IMR-90 (cell line): ENCODE data around the gene GPR183. TPM values are rescaled to one million over a fixed set of nuclear protein-coding genes. Genes with fewer than 3 reads are reported as not detected.

Source experiments
- ATAC-seq: fragments of 200-7000 bp; cut with Tn5 transposase; 2 replicates; pipeline ENCODE4 v1.9.1; 2020; ENCODE audit warnings: low read depth, mild to moderate bottlenecking, moderate library complexity
- BruUV-seq: library from RNA; stranded (reverse); fragments of 400-500 nt; replicated peaks from 2 replicates; lab custom pipeline; 2021; lab: Mats Ljungman, UMichigan
- CTCF ChIA-PET: fragments of 300-600 bp; formaldehyde crosslinking; extraction: SDS; loops from one replicate; lab custom pipeline; 2021; ENCODE audit warnings: antibody characterized with exemption; lab: Yijun Ruan, JAX
- POLR2A ChIA-PET: fragments of 300-600 bp; sonication (Branson Sonifier 250); formaldehyde crosslinking; loops from one replicate; lab custom pipeline; 2022; ENCODE audit warnings: antibody characterized with exemption; ENCODE audit not compliant: unreplicated experiment; lab: Charles Lee
- DNase-seq: peaks from one replicate; pipeline ENCODE4 v3.0.0; 2013
- H2AFZ ChIP-seq: replicated peaks from 2 replicates; pipeline ENCODE3; 2013; ENCODE audit warnings: low read length, mild to moderate bottlenecking; ENCODE audit not compliant: poor library complexity
- H2AK5ac ChIP-seq: 2 replicates; pipeline ENCODE4 v1.6.1; 2013; ENCODE audit warnings: low read depth, low read length, inconsistent platforms
- H2AK9ac ChIP-seq: replicated peaks from 2 replicates; pipeline ENCODE3; 2013; ENCODE audit warnings: mild to moderate bottlenecking, low read depth, low read length, moderate library complexity; ENCODE audit not compliant: poor library complexity
- H2BK120ac ChIP-seq: 2 replicates; pipeline ENCODE4 v1.6.1; 2013; ENCODE audit warnings: low read depth, low read length, inconsistent platforms
- H2BK15ac ChIP-seq: 3 replicates; pipeline ENCODE4 v1.6.1; 2013; ENCODE audit warnings: low read depth, low read length, inconsistent platforms
- H2BK20ac ChIP-seq: 2 replicates; pipeline ENCODE4 v1.6.1; 2013; ENCODE audit warnings: low read depth, mild to moderate bottlenecking, inconsistent platforms, low read length, moderate library complexity
- H2BK5ac ChIP-seq: 2 replicates; pipeline ENCODE4 v1.6.1; 2013; ENCODE audit warnings: mild to moderate bottlenecking, low read depth, low read length, inconsistent platforms; ENCODE audit not compliant: poor library complexity, severe bottlenecking
- H3K14ac ChIP-seq: replicated peaks from 2 replicates; pipeline ENCODE4 v1.6.1; 2013; ENCODE audit warnings: low read depth, low read length, inconsistent platforms
- H3K18ac ChIP-seq: 2 replicates; pipeline ENCODE4 v1.6.1; 2013; ENCODE audit warnings: low read depth, low read length, control low read depth
- H3K23ac ChIP-seq: 2 replicates; pipeline ENCODE4 v1.6.1; 2013; ENCODE audit warnings: low read depth, low read length, inconsistent platforms
- H3K27ac ChIP-seq: 2 replicates; pipeline ENCODE4 v1.5.1; 2013; ENCODE audit warnings: mild to moderate bottlenecking, control low read depth, low read length; ENCODE audit not compliant: insufficient read depth
- H3K27me3 ChIP-seq: 2 replicates; pipeline ENCODE4 v1.6.1; 2013; ENCODE audit warnings: low read length; ENCODE audit not compliant: control insufficient read depth, insufficient read depth
- H3K36me3 ChIP-seq: 2 replicates; pipeline ENCODE4 v1.6.1; 2013; ENCODE audit warnings: low read length, mixed read lengths; ENCODE audit not compliant: control insufficient read depth, insufficient read depth
- H3K4ac ChIP-seq: 2 replicates; pipeline ENCODE4 v1.6.1; 2013; ENCODE audit warnings: low read depth, low read length, inconsistent platforms
- H3K4me1 ChIP-seq: 2 replicates; pipeline ENCODE4 v1.6.1; 2013; ENCODE audit warnings: low read length, mixed read lengths; ENCODE audit not compliant: control insufficient read depth, insufficient read depth
- H3K4me2 ChIP-seq: 2 replicates; pipeline ENCODE4 v1.6.1; 2013; ENCODE audit warnings: low read depth, mild to moderate bottlenecking, control low read depth, low read length, moderate library complexity
- H3K4me3 ChIP-seq: 2 replicates; pipeline ENCODE4 v1.5.1; 2013; ENCODE audit warnings: low read depth, mild to moderate bottlenecking, control low read depth, low read length, moderate library complexity; ENCODE audit not compliant: insufficient read depth
- H3K56ac ChIP-seq: 2 replicates; pipeline ENCODE4 v1.6.1; 2013; ENCODE audit warnings: low read length, inconsistent platforms; ENCODE audit not compliant: insufficient read depth; ENCODE audit errors: extremely low read depth
- H3K79me1 ChIP-seq, 2 experiments: 2 replicates each; pipeline ENCODE4 v1.6.1; 2013; ENCODE audit warnings: low read length in 2 of 2, inconsistent platforms in 1 of 2, low read depth in 1 of 2
- H3K9ac ChIP-seq: 2 replicates; pipeline ENCODE4 v1.6.1; 2013; ENCODE audit warnings: low read depth, low read length, control low read depth
- H3K9me1 ChIP-seq: 2 replicates; pipeline ENCODE4 v1.6.1; 2013; ENCODE audit warnings: low read length, inconsistent platforms; ENCODE audit not compliant: insufficient read depth
- H3K9me3 ChIP-seq: 2 replicates; pipeline ENCODE4 v1.6.1; 2013; ENCODE audit warnings: low read length; ENCODE audit not compliant: control insufficient read depth, insufficient read depth
- H4K20me1 ChIP-seq: 2 replicates; pipeline ENCODE4 v1.6.1; 2013; ENCODE audit warnings: low read length, inconsistent platforms; ENCODE audit not compliant: insufficient read depth
- H4K5ac ChIP-seq: 2 replicates; pipeline ENCODE4 v1.6.1; 2013; ENCODE audit warnings: mild to moderate bottlenecking, low read depth, low read length, control low read depth
- H4K8ac ChIP-seq, 2 experiments: 2 replicates each; pipeline ENCODE4 v1.6.1; 2013; ENCODE audit warnings: low read depth in 2 of 2, low read length in 2 of 2, control low read depth in 1 of 2, inconsistent platforms in 1 of 2
- H4K91ac ChIP-seq: 2 replicates; pipeline ENCODE4 v1.6.1; 2013; ENCODE audit warnings: low read depth, low read length, inconsistent platforms; ENCODE audit not compliant: insufficient read depth
- CEBPB ChIP-seq: IDR thresholded peaks from 2 replicates; pipeline ENCODE4 v1.6.1; 2012; ENCODE audit warnings: low read depth, low read length, improper control_type of control experiment
- CHD1 ChIP-seq: IDR thresholded peaks from 2 replicates; pipeline ENCODE4 v1.6.1; 2012; ENCODE audit warnings: low read depth, low read length, improper control_type of control experiment
- CTCF ChIP-seq: conservative IDR thresholded peaks from 2 replicates; pipeline ENCODE4 v1.5.1; 2012; ENCODE audit warnings: mild to moderate bottlenecking, low read depth, low read length, improper control_type of control experiment
- MAFK ChIP-seq: IDR thresholded peaks from 2 replicates; pipeline ENCODE4 v1.6.1; 2012; ENCODE audit warnings: low read depth, low read length, improper control_type of control experiment
- MAZ ChIP-seq: IDR thresholded peaks from 2 replicates; pipeline ENCODE4 v1.6.1; 2012; ENCODE audit warnings: low read depth, mild to moderate bottlenecking, low read length, improper control_type of control experiment, moderate library complexity, borderline replicate concordance
- MXI1 ChIP-seq: IDR thresholded peaks from 2 replicates; pipeline ENCODE4 v1.6.1; 2012; ENCODE audit warnings: low read depth, mild to moderate bottlenecking, low read length, moderate library complexity, borderline replicate concordance
- POLR2A ChIP-seq: IDR thresholded peaks from 2 replicates; pipeline ENCODE4 v1.6.1; 2012; ENCODE audit warnings: mild to moderate bottlenecking, low read depth, low read length
- RAD21 ChIP-seq: IDR thresholded peaks from 2 replicates; pipeline ENCODE4 v1.6.1; 2012; ENCODE audit warnings: low read length, improper control_type of control experiment
- SMC3 ChIP-seq: fragments of 150-350 bp; IDR thresholded peaks from 2 replicates; pipeline ENCODE4 v1.6.1; 2016; ENCODE audit warnings: low read depth, mild to moderate bottlenecking, antibody characterized with exemption, low read length, moderate library complexity
- WGBS, 2 experiments: methylation state at CpG; one replicate each; pipeline versions ENCODE4 v1.1.5 to v1.1.7; 2013; ENCODE audit warnings: missing lambda C conversion rate in 2 of 2; ENCODE audit not compliant: insufficient read length in 1 of 2; ENCODE audit errors: extremely low coverage in 2 of 2; 5-methylcytosine and 5-hydroxymethylcytosine counted together
- dilution Hi-C: fragments of 300-500 bp; cut with HindIII; formaldehyde crosslinking; loops from one replicate; pipeline ENCODE4 v1.14.3; 2018; ENCODE audit warnings: low sequenced_read_pairs; ENCODE audit not compliant: unreplicated experiment
- in situ Hi-C: fragments of 300-500 bp; cut with MboI; formaldehyde crosslinking; loops from 3 replicates; pipeline ENCODE4 v1.14.3; 2019; ENCODE audit warnings: low sequenced_read_pairs, inconsistent platforms, mixed read lengths
- intact Hi-C: fragments of 100-400 bp; cut with micrococcal nuclease; formaldehyde crosslinking; loops from 2 replicates; pipeline ENCODE4 v1.10.0; 2022
- polyA plus RNA-seq, 3 experiments: library from polyadenylated mRNA; depleted of rRNA; stranded (reverse); fragments of >200 nt; gene quantifications; 2 replicates each; pipeline ENCODE4 v1.2.3, GENCODE V29; 2012; ENCODE audit warnings: low replicate concordance in 1 of 3
- total RNA-seq: library from RNA; depleted of rRNA; stranded (reverse); fragments of >200 nt; gene quantifications from 2 replicates; pipeline ENCODE4 v1.2.3, GENCODE V29; 2012
- TF ChIP-seq, protein P1 (sequence below): fragments of 150-350 bp; IDR thresholded peaks from 2 replicates; pipeline ENCODE4 v1.6.1; 2017; ENCODE audit warnings: mild to moderate bottlenecking, antibody characterized with exemption, low read length, low read depth

Gene GPR183
- total and polyA plus RNA-seq, 2 of the 4 experiments (the other 2 are of a cell fraction) = 0.18 to 0.31 TPM

GRCh38 chr13:99316657-99317256 is 9.6 kb upstream of the GPR183 start:
- ATAC-seq = no peak
- dilution Hi-C loops = no loop called here
- BruUV-seq = no TSS peak

More at GRCh38 chr13:99316657-99317256, 9.6 kb upstream of the GPR183 start:
- no peak for TF ChIP-seq POLR2A
- TF ChIP-seq MXI1 = no peak
- TF ChIP-seq, protein P1, sequence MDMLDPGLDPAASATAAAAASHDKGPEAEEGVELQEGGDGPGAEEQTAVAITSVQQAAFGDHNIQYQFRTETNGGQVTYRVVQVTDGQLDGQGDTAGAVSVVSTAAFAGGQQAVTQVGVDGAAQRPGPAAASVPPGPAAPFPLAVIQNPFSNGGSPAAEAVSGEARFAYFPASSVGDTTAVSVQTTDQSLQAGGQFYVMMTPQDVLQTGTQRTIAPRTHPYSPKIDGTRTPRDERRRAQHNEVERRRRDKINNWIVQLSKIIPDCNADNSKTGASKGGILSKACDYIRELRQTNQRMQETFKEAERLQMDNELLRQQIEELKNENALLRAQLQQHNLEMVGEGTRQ = no peak
- TF ChIP-seq MAZ = no peak
- no peak for TF ChIP-seq MAFK
- no peak for TF ChIP-seq CTCF
- TF ChIP-seq CEBPB = no peak
- TF ChIP-seq SMC3 = no peak
- no peak for TF ChIP-seq CHD1
- no peak for TF ChIP-seq RAD21
- no peak overlapping the region for H3K23ac ChIP-seq
- no peak overlapping the region for H4K91ac ChIP-seq
- peaks cover 10% of the 10 kb centered on the region for H3K9me1 ChIP-seq
- intact Hi-C loops (no loop called here), in situ Hi-C loops (no loop called here)
- H3K36me3 ChIP-seq = peaks cover 11% of the 10 kb centered on the region
- H2BK20ac ChIP-seq = no peak overlapping the region
- H3K9ac ChIP-seq = no peak overlapping the region
- ChIA-PET CTCF (no interaction called here), POLR2A (no interaction called here)
- H2AFZ ChIP-seq = no peak overlapping the region
- H2BK120ac ChIP-seq = no peak overlapping the region
- no peak overlapping the region for H3K4me2 ChIP-seq
- H3K14ac ChIP-seq = no peak overlapping the region
- H2BK15ac ChIP-seq = no peak overlapping the region
- no peak overlapping the region for H4K5ac ChIP-seq
- H2AK5ac ChIP-seq = no peak overlapping the region
- H3K56ac ChIP-seq = no peak overlapping the region
- no peak overlapping the region for H3K18ac ChIP-seq
- no peak overlapping the region for H4K8ac ChIP-seq
- no peak for DNase-seq
- H3K9me3 ChIP-seq = no peaks in the 10 kb centered on the region
- H3K4ac ChIP-seq = no peak overlapping the region
- H2AK9ac ChIP-seq = no peak overlapping the region
- no peaks in the 10 kb centered on the region for H3K27me3 ChIP-seq
- no peak overlapping the region for H3K4me3 ChIP-seq
- peaks cover 11% of the 10 kb centered on the region; the same call in 1 of the 2 replicates for H4K20me1 ChIP-seq
- H2BK5ac ChIP-seq = no peak overlapping the region
- no peak overlapping the region for H3K27ac ChIP-seq
- 100% methylated on average over 2 of the region's 6 CpGs; no CpG with 5 or more reads in 1 of the 2 experiments for WGBS, 2 experiments
- H3K4me1 ChIP-seq = peaks cover 8% of the 10 kb centered on the region
- H3K79me1 ChIP-seq = peaks cover 13 to 14% of the 10 kb centered on the region in 2 experiments
